Central memory CD8-positive, alpha-beta T cell (primary cell): ENCODE results near the gene TMEM266.

Experiments used
- ATAC-seq: fragments of 150-1000 bp; cut with Tn5 transposase; replicated peaks from 2 replicates; pipeline ENCODE4 v1.10.0; 2022; ENCODE audit warnings: mild to moderate bottlenecking, moderate FRiP score, moderate number of reproducible peaks; ENCODE audit not compliant: poor library complexity, severe bottlenecking; ENCODE audit errors: extremely low read depth
- DNase-seq, 2 donors: peaks; one replicate each; pipeline ENCODE4 v3.0.0; 2021; ENCODE audit warnings: low spot score in 2 of 2
- H3K27ac Mint-ChIP-seq: one replicate; pipeline ENCODE4 v1.8.0; 2022; ENCODE audit warnings: low read depth, mild to moderate bottlenecking, moderate library complexity, mixed read lengths
- H3K27me3 Mint-ChIP-seq: one replicate; pipeline ENCODE4 v1.8.0; 2022; ENCODE audit warnings: mixed read lengths
- H3K36me3 Mint-ChIP-seq: one replicate; pipeline ENCODE4 v1.8.0; 2022; ENCODE audit warnings: mild to moderate bottlenecking, moderate library complexity, mixed read lengths; ENCODE audit not compliant: insufficient read depth
- H3K4me1 Mint-ChIP-seq: one replicate; pipeline ENCODE4 v1.8.0; 2022; ENCODE audit warnings: mixed read lengths
- H3K4me3 Mint-ChIP-seq: one replicate; pipeline ENCODE4 v1.8.0; 2022; ENCODE audit warnings: mild to moderate bottlenecking, moderate library complexity, mixed read lengths
- H3K9me3 Mint-ChIP-seq: one replicate; pipeline ENCODE4 v1.8.0; 2022; ENCODE audit warnings: mixed read lengths

Gene TMEM266

DNA sequence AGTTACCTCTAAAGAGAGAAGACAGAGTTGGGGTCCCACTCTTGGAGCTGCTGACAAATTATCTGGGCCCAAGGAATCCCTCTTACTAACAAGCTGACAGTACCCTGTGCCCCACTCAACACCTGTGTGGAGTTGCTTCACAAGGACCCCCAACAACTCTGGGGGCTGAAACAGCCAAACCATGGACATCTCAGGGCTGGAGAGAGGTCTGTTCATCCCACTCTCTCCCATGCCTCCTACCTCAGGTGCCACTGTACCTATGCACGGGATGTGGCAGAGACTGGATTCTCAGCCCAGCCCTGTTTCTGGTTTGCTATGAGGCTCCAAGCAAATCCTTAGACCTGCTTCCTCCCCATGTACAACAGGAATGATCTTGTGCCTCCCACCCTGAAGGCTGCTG lies 149.7 kb downstream of the TMEM266 start:
- no peak for DNase-seq
- ATAC-seq: no peak
- Mint-ChIP-seq H3K36me3 (peaks cover 12% of the 10 kb centered on the region), H3K27ac (no peak overlapping the region), H3K9me3 (no peaks in the 10 kb centered on the region), H3K27me3 (no peaks in the 10 kb centered on the region), H3K4me1 (no peaks in the 10 kb centered on the region), H3K4me3 (no peak overlapping the region)

DNA sequence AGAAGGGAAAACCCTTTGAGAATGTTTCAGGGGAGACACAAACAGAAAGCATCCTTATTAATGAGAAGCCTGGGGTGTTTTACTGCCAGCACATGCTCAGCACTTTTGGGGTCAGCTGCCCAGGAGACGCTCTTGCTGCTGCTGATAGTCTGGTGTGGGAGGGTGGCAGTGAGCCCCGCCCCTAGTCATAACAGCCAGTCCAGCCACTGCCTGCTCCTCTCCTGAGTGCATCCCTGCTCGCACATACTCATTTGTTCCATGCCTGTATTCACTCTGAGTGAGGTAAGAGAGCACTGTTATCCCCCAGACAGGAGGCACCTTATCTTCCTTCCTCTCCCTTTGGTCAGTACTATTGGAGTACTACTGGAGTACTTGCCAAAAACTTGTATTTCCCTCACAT lies 150.2 kb downstream of the TMEM266 start:
- H3K27me3 Mint-ChIP-seq: no peaks in the 10 kb centered on the region
- H3K36me3 Mint-ChIP-seq: peaks cover 11% of the 10 kb centered on the region
- no peaks in the 10 kb centered on the region for H3K4me1 Mint-ChIP-seq
- H3K4me3 Mint-ChIP-seq: no peak overlapping the region
- no peak overlapping the region for H3K27ac Mint-ChIP-seq
- no peaks in the 10 kb centered on the region for H3K9me3 Mint-ChIP-seq
- no peak for ATAC-seq
- no peak for DNase-seq

DNA sequence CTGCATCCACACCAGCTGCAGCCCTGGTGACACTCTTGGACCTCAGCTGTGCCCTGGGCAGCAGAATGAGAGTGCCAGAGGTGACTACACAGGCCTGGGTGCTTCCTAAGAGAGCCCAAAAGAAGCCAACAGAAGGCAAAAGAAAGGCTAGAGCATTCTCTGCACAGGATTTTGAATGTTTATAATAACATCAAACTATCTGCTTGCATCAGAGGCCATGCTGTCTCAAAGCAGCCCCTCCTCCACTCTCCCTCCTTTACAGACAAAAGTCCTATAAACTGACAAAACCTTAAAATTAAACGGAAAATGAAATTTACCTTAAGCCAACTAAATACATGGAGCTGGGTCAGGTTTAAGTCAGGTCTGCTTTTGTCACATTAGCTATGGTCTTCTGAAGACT lies 155.8 kb downstream of the TMEM266 start:
- Mint-ChIP-seq H3K4me1 (peaks cover 13% of the 10 kb centered on the region), H3K27me3 (no peaks in the 10 kb centered on the region)

DNA sequence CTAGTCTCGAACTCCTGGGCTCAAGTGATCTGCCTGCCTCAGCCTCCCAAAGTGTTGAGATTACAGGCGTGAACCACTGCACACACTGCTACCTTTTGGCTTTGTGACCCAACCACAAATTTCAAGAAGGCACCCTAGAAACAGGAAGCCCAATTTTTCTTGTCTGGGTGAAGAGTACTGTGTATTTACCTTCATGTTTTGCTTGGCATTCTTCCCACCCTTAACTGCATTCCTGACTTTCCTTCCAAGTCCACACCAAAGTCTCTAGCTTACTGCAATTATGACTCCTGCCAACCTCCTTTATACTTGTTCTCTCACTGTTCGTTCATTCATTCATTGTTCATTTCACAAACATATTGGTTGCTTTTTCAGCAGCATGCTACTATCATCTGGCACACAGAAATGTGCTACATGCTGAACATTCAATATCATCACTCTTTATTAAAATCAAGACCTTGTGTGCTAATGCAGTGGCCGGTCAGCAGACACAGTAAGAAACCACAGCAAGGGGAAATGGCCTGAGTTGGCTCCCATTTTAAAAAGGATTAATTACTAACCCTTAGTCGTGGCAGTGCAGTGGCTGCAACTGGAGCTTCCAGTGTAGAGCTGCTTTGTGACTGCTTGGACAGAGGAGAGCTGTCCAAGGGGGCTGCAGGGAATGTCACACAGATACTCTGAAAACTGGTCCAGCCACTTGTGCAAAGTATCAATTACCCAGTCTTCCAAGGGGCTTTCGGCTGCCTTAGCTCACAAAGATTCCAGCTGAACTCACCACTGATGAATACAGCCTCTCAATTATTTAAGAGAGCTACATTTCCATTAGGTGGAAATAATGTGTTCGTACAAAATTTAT lies 157.5 kb downstream of the TMEM266 start:
- Mint-ChIP-seq H3K4me1 (peaks cover 13% of the 10 kb centered on the region), H3K9me3 (no peaks in the 10 kb centered on the region), H3K27me3 (no peaks in the 10 kb centered on the region), H3K4me3 (no peak overlapping the region), H3K27ac (no peak overlapping the region), H3K36me3 (peaks cover 15% of the 10 kb centered on the region)
- no peak for DNase-seq
- no peak for ATAC-seq

More for the DNA sequence above, 155.8 kb downstream of the TMEM266 start:
- Mint-ChIP-seq H3K36me3 (peaks cover 18% of the 10 kb centered on the region), H3K9me3 (no peaks in the 10 kb centered on the region), H3K27ac (peak overlapping the region; percentile 9), H3K4me3 (no peak overlapping the region)
- ATAC-seq (no peak), DNase-seq (no peak)

DNA sequence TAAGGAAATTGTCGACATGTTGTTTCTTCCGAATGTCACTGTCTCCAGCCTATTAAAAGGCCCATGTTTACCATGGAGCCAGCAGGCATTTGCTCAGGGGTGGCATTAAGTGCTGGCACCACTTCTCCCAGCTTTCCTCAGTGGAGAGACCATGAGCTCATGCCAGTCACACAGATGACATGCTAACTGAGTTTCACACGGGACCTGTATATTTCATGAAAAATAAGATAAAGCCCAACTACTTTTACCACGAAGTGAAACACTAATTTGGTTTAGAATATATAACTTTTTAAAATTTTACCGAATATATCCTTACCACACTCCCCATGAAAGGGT lies 158.1 kb downstream of the TMEM266 start:
- no peak for ATAC-seq
- Mint-ChIP-seq H3K27me3 (no peaks in the 10 kb centered on the region), H3K9me3 (no peaks in the 10 kb centered on the region), H3K4me1 (peaks cover 13% of the 10 kb centered on the region), H3K36me3 (peaks cover 12% of the 10 kb centered on the region), H3K4me3 (no peak overlapping the region), H3K27ac (peak overlapping the region; percentile 9)
- no peak for DNase-seq

DNA sequence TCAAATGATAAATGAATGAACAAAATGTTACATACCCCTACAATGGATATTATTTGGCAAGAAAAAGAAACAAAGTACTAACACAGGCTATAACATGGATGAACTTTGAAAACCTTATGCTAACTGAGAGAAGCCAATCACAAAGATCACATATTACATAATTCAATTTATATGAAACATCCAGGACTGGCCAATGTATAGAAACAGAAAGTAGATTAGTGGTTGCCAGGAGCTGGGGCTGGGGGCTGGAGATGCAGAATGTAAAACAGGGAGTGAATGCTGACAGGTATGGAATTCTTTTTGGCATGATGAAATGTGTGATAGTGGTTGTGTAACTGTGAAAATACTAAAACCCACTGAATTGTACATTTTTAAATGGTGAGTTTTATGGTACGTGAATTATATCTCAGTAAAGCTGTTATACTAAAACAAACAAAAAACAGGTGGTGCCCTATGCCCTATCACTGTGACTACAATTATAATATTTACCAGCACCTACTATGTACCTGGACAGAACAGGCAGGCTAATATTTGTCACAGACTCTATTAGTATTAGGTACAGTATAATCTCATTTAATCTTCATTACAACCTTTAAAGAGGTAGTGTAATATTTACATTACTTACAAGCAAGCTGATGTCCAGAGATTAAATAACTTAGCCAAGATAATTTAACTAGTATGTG lies 161.4 kb downstream of the TMEM266 start:
- H3K27me3 Mint-ChIP-seq: no peaks in the 10 kb centered on the region
- ATAC-seq (no peak), DNase-seq (no peak)
- H3K4me3 Mint-ChIP-seq: no peak overlapping the region
- no peak overlapping the region for H3K27ac Mint-ChIP-seq
- H3K36me3 Mint-ChIP-seq: peaks cover 27% of the 10 kb centered on the region
- H3K4me1 Mint-ChIP-seq: peaks cover 13% of the 10 kb centered on the region
- no peaks in the 10 kb centered on the region for H3K9me3 Mint-ChIP-seq

DNA sequence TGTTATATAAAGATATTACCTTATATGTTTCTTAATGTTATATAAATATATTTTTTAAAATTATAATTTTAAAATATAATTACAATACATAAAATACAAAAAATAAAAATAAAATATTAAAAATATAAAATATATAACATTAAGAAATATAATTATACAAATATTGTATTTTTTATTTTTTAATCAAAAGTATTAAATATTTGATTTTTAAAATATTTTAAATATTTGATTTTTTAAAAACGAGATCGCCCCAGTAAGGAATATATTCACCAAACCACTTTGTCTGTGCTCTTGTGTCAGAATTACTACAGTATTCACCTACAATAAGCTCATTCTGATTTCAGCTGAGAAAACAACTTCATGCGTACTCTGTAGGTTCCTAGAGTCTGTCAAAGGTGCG lies 162.4 kb downstream of the TMEM266 start:
- Mint-ChIP-seq H3K4me3 (no peak overlapping the region), H3K27ac (no peak overlapping the region), H3K9me3 (no peaks in the 10 kb centered on the region), H3K36me3 (peaks cover 24% of the 10 kb centered on the region), H3K4me1 (peaks cover 10% of the 10 kb centered on the region), H3K27me3 (no peaks in the 10 kb centered on the region)
- ATAC-seq (no peak), DNase-seq (no peak)

DNA sequence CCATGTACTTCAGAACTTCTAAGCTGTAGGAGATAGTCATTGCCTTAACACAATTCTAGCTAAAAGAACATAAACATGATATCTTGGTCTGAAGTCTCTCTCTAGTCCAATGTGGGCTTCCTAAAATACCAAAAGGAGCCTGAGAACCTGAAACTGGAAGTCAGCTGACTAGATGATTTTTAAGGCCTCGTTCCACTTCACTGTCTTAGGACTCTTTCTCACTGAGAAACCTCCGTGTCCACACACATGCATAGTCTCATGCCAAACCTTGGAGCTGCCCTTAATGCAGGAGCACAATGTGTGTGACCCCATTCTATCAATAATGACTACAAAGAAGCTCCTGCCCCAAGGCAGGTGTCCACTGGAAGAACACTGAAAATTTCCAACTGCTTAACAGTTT lies 163.7 kb downstream of the TMEM266 start:
- no peak overlapping the region for H3K4me3 Mint-ChIP-seq
- H3K9me3 Mint-ChIP-seq: no peaks in the 10 kb centered on the region
- no peak overlapping the region for H3K27ac Mint-ChIP-seq
- no peak for DNase-seq
- no peaks in the 10 kb centered on the region for H3K27me3 Mint-ChIP-seq
- H3K4me1 Mint-ChIP-seq: peaks cover 7% of the 10 kb centered on the region
- ATAC-seq: no peak
- peaks cover 24% of the 10 kb centered on the region for H3K36me3 Mint-ChIP-seq

DNA sequence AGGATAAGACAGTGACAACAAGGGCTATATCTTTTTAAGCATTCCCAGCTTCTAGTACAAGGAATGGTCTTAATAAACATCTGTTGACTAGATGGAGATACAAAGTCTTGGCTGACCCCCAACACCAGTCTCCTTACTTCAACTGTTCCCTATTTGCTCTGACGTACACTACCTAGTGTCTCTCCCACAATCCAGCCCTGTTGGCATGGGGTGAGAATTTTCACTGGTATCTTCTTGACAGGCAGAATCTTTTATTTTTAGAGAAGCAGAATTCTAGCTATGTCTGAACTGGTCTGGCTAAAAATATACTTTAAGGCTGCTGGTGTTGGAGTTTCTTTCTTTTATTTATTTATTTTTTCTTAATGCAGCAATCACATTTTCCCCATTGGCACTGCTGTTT lies 169.5 kb downstream of the TMEM266 start:
- H3K27me3 Mint-ChIP-seq: no peaks in the 10 kb centered on the region
- no peak overlapping the region for H3K4me3 Mint-ChIP-seq
- ATAC-seq: no peak
- no peak overlapping the region for H3K27ac Mint-ChIP-seq
- H3K4me1 Mint-ChIP-seq: no peaks in the 10 kb centered on the region
- H3K36me3 Mint-ChIP-seq: peaks cover 33% of the 10 kb centered on the region
- H3K9me3 Mint-ChIP-seq: no peaks in the 10 kb centered on the region
- no peak for DNase-seq

DNA sequence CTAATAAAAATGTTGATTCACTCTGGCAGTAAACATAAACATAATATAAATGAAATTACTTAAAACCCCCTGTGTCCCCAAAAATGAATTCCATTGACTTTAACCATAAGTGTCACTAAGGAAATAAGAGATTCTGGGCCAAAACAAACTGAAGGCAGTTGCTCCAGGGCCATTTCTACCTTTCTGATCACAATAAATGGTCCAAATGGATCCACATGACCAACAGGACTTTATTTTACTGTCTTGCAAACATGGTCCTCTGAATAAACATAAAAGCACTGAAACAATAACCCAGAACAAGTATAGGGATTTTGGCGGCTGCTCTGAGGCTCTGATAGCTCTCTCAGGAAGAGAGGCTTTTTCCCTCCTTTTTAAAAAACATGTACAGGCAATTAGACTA lies 174.1 kb downstream of the TMEM266 start:
- H3K9me3 Mint-ChIP-seq: no peaks in the 10 kb centered on the region
- ATAC-seq (no peak), DNase-seq (no peak)
- H3K36me3 Mint-ChIP-seq: peaks cover 17% of the 10 kb centered on the region
- no peaks in the 10 kb centered on the region for H3K27me3 Mint-ChIP-seq
- H3K27ac Mint-ChIP-seq: no peak overlapping the region
- no peaks in the 10 kb centered on the region for H3K4me1 Mint-ChIP-seq
- no peak overlapping the region for H3K4me3 Mint-ChIP-seq

DNA sequence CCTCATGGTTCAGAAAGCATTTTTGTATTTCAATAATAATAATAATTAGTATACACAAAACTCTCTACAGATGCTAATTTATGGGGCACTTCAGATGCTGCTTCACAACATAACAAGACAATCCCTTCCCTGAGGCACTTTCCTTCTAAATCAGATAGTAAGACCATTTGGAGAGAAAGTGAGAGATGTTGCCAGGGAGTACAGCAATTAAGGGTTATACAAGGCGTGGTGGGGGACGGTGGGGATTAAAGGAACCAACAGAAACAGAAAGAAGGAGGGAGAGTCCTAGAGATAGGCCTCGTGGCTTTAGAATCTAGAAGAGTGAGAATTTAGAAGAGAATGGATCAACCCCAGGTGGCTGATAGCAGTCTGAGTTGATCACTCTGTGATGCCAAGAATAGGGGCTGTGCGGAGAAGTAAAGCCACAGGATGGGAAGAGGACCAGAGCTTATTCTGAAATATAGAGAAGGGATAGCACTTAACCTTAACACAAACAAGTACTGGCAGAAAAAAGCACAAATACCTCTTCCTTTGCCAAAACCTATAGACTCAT lies 174.6 kb downstream of the TMEM266 start:
- DNase-seq (no peak), ATAC-seq (no peak)

DNA sequence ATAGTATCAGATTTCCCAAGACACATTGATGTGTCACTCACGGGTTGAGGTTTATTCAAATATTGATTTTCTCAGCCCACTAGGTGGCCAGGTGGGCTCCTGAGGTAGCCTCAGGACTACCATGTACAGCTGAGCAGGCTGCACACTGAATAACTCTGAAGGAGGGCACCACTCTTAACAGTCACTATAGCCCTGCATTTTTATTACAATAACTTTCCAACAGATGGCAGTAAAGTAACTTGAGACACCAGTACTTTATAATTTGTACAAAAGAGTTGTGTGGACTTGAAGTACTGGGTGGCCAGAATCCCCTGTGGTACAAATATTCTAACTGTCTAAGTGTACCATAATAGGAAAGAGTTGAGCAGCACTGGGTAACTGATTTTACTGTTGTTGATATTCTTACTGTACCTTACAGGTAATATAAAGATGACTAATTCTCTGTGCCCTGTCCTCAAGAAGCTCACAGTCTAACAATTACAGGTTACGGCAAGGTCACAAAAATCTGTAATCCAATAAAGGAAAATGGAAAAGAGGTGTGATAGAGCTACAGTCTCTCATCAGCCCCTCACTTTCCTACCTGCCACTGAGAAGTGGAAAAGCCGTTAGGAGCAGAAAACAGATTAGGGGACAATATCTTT lies 175.5 kb downstream of the TMEM266 start:
- Mint-ChIP-seq H3K9me3 (no peaks in the 10 kb centered on the region), H3K27ac (no peak overlapping the region), H3K27me3 (no peaks in the 10 kb centered on the region), H3K36me3 (peaks cover 14% of the 10 kb centered on the region), H3K4me3 (no peak overlapping the region), H3K4me1 (no peaks in the 10 kb centered on the region)
- DNase-seq: no peak
- ATAC-seq: no peak

More for the DNA sequence above, 174.6 kb downstream of the TMEM266 start:
- no peak overlapping the region for H3K4me3 Mint-ChIP-seq
- no peaks in the 10 kb centered on the region for H3K4me1 Mint-ChIP-seq
- no peaks in the 10 kb centered on the region for H3K9me3 Mint-ChIP-seq
- H3K27ac Mint-ChIP-seq: no peak overlapping the region
- no peaks in the 10 kb centered on the region for H3K27me3 Mint-ChIP-seq
- peaks cover 16% of the 10 kb centered on the region for H3K36me3 Mint-ChIP-seq
